NK-92 (cell line): ENCODE data around the gene TSPYL1.
"Not testable (repeated sequence)": the region's sequence is repeated elsewhere in the genome, so short reads cannot be mapped to it uniquely, and the experiment has no call there.

Source experiments
- DNase-seq: peaks from one replicate; lab custom pipeline; 2025; ENCODE audit not compliant: unreplicated experiment; lab: John Stamatoyannopoulos, UW

The TSPYL1 gene

GRCh38 chr6:116298973-116299372 lies 19.2 kb upstream of the TSPYL1 start:
- DNase-seq: no peak

- DNase-seq: no peak
Measured at GRCh38 chr6:116298273-116298672, 18.5 kb upstream of the TSPYL1 start.

- no peak for DNase-seq
Measured at GRCh38 chr6:116292553-116292952, 12.8 kb upstream of the TSPYL1 start.

GRCh38 chr6:116291701-116292396 lies 12.1 kb upstream of the TSPYL1 start:
- DNase-seq: no peak

GRCh38 chr6:116290799-116291198 lies 11.1 kb upstream of the TSPYL1 start:
- DNase-seq: no peak

GRCh38 chr6:116289876-116290275 lies 10.1 kb upstream of the TSPYL1 start:
- DNase-seq: no peak

GRCh38 chr6:116287689-116288282 lies 8.1 kb upstream of the TSPYL1 start:
- no peak for DNase-seq

DNA sequence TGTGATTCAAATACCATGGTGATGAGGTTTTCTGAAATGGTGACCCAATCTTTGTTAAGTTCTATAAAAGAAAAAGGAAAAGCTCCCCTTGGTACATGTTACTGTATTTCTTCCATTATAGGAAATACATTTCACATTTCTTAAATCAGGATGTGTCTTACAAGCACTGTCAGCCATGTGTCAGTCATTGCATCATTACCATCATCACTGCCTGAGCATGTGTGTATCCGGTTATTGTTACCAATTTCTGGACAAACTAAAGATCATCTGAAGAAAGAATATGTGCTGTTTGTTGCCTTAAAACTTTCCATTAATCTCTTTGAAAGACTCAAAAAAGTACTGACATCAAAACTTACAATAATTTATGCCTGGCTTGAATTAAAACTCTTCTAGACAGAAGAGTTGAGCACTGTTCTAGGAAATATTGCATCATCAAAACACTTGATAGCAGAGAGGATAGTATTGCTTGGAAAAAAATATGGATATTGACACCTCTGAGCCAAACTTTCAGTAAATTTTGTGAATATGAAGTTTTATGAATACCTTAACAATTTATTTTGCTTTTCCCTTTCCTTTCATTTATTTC lies 7.1 kb upstream of the TSPYL1 start:
- no peak for DNase-seq

DNA sequence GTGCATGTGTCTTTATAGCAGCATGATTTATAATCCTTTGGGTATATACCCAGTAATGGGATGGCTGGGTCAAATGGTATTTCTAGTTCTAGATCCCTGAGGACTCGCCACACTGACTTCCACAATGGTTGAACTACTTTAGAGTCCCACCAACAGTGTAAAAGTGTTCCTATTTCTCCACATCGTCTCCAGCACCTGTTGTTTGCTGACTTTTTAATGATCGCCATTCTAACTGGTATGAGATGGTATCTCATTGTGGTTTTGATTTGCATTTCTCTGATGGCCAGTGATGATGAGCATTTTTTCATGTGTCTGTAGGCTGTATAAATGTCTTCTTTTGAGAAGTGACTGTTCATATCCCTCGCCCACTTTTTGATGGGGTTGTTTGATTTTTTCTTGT lies 5.3 kb upstream of the TSPYL1 start:
- DNase-seq: not testable (repeated sequence)

DNA sequence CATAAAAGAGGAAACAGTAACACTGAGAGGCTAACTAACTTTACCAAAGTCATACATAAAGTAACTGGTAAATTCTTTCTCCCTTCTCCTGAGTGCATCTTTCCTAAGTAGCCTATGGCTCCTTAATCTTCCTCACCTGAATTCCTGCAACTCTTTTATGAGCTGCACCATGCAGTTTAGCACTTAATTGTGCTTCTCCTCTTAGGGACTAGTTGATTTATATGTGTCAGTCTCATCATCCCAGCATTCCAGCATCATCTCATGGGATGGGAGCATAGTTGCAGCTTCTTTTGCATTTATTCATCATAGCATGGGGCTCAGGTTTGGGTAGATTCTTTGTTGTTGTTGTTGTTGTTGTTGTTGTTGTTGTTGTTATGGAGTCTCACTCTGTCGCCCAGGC lies 3.5 kb upstream of the TSPYL1 start:
- DNase-seq: no peak

DNA sequence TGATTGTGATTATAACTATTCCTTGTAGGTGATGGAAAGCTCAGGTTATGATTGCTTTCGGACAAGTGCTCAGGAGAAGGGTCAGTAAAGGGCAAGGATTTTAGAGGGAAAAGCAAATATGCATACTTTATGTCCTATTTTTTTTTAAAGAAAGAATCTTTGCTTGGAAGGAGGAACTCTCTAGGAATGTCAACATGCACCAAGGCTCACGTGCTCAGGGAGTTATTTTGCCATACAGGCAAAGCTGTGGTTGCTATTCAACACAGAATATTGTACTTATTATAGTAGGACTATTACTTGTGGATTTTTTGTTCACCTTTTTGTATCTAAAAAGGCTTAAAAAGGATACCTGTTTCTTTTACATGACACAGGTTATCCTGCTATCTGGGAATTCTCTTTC lies 3.0 kb upstream of the TSPYL1 start:
- no peak for DNase-seq

- DNase-seq: no peak
Measured at GRCh38 chr6:116280933-116281316, 1.2 kb upstream of the TSPYL1 start.

DNA sequence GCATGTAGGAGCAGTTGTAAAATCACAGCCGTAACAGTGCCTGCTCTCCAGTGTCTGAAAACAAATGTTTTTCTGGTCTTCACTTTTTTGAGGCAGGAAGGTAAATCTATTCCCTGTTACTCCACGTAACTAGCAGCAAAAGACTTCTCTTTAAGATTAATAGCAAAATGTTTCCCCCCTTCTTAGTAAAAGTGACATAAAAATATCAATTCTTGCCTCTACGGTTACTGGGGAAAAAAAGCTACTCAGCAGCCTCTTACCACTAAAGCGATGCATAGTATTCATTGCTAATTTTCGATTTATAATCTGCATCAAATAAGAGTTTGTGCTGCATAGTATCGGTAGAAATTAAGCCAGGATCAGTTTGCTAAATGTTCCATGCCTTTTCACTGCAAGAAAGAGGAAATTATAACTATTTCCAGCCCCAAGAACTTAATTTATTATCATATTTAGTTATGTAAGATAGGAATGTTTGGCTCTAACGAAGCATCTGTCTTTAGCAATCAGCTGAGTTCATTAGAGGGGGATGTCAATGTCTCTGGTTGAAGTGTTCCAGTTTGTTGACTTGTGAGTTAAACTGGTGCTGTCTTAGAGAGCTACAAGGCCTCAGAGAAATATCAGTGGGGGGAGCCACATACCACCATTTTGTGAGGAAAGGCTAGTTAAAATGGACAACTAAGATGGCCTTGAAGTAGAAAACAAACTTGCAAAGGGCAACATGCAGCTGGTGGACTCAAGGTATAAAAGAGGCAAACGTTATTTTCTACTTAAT lies 617 bp upstream of the TSPYL1 start:
- DNase-seq: no peak

DNA sequence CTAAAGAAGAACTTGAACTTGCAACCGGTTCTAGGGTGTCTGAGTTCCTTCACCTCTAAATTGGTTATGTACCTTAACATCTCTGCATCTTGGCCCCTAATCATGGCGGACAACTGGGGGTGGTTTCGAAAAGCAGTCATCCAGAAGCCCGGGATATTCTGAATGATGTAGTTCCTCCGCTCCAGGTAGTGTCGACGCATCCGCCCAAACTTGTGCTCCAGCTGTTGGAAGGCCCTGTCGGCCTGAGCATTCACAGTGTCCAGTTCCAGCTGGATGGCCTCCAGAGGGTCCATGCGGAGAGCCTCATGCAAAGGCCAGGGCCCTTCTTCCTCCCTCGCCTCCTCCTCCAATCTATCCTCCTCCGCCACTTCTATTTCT lies 887 bp downstream of the TSPYL1 start:
- DNase-seq: no peak

GRCh38 chr6:116278481-116278829 lies 1.3 kb downstream of the TSPYL1 start:
- no peak for DNase-seq

- DNase-seq: no peak
Measured at GRCh38 chr6:116277124-116277523, 2.6 kb downstream of the TSPYL1 start.

GRCh38 chr6:116271149-116271708 lies 8.5 kb downstream of the TSPYL1 start:
- DNase-seq: no peak

DNA sequence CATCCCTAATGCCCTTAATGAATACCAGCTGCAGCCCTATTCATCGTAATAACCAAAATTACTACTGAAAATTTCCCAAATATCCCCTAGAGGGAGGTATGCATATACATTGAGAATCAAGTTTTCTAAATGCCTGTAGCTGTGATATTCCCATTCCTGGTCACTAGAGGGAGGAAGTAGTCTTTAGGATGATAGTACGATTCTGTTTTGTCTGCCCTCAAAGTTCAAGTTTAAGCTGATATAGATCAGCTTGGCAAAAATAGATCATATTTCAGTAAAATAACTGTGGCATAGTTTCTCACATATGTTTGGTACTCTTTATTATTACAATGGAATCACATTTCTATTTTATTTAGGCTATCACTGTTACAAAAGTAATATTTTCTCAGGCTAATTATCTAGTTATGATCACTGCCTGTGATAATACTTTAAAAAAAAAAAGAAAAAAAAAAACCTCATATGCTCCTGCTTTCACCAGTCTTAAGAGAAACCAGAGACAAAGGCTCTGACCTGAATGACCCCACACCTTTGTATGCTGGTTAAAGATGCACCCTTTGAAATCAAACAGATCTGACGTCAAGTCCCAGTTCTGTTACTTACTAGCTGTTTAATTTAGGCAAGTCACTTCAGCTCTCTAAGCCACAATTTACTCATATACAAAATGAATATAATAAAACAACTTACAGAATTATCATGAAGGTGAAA lies 11.0 kb downstream of the TSPYL1 start:
- DNase-seq: no peak

GRCh38 chr6:116267836-116268588 lies 11.7 kb downstream of the TSPYL1 start:
- no peak for DNase-seq

DNA sequence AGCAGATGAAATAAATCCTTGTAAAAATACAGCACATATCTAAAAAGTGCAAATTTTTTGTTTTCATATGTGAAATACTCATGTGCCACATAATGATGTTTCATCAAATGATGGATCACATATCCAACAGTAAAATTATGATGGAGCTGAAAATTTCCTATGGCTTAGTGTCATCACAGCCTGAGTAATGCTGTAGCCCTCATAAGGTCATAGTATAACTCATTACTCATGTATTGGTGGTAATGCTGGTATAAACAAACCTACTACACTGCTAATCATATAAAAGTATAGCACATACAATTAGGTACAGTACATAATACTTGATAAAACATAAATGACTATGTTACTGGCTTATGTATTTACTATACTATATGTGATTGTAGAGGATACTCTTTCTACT lies 12.9 kb downstream of the TSPYL1 start:
- no peak for DNase-seq
